ENCODE results near the gene ZNF280A.

- TF ChIP-seq EZH2phosphoT487 (IDR thresholded peaks at IDR 0.05; ENCODE audit: low read depth, severe bottlenecking, unreplicated experiment) (no peak), CTCF (IDR thresholded peaks at IDR 0.05; ENCODE audit: poor library complexity) (no peak)
These were observed 32.0 kb downstream of the ZNF280A start for GRCh38 chr22:22487869-22488597.

Measured in hepatocyte (in vitro differentiated cells).